IPS-18a (cell line): ENCODE results near the gene THSD7B.

ENCODE experiments used
- H3K27ac ChIP-seq: one replicate; pipeline ENCODE4 v1.5.1; 2013; ENCODE audit warnings: low read length
- H3K27me3 ChIP-seq: one replicate; pipeline ENCODE4 v1.6.1; 2013; ENCODE audit warnings: mild to moderate bottlenecking, low read length; ENCODE audit not compliant: control insufficient read depth, insufficient read depth
- H3K36me3 ChIP-seq: one replicate; pipeline ENCODE4 v1.6.1; 2013; ENCODE audit warnings: low read depth, low read length; ENCODE audit not compliant: control insufficient read depth
- H3K4me1 ChIP-seq: one replicate; pipeline ENCODE4 v1.6.1; 2013; ENCODE audit warnings: low read depth, low read length; ENCODE audit not compliant: control insufficient read depth
- H3K4me3 ChIP-seq: one replicate; pipeline ENCODE4 v1.5.1; 2013; ENCODE audit warnings: low read length
- H3K9ac ChIP-seq: one replicate; pipeline ENCODE4 v1.6.1; 2013; ENCODE audit warnings: mild to moderate bottlenecking, low read length, moderate library complexity
- H3K9me3 ChIP-seq: one replicate; pipeline ENCODE4 v1.6.1; 2013; ENCODE audit warnings: low read depth, low read length; ENCODE audit not compliant: control insufficient read depth

The THSD7B gene

DNA sequence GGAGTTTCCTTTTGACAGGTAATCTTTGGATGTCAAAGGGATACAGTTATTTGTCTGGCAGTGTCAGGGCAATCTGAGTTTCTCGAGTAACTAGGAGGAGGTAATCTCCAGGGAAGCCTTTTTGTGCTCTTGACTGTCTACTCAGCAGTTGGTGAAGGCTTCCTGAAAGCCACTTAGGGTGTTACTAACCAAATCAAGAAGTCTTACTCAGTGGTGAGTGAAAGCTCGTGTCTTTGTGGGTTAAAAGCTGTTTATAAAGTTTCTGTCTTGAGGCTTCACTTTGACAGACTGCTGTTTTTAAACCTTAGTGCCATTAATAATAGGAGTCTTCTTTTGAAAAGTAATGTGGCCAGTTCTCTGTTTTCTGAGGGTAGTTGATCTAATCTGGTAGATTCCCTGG lies 1.7 kb downstream of the THSD7B start:
- no peaks in the 10 kb centered on the region for H3K9me3 ChIP-seq
- peaks cover 60% of the 10 kb centered on the region for H3K27me3 ChIP-seq
- H3K4me3 ChIP-seq, result peak overlapping the region; percentile 74
- H3K27ac ChIP-seq, result no peak overlapping the region
- H3K36me3 ChIP-seq, result no peaks in the 10 kb centered on the region
- peaks cover 15% of the 10 kb centered on the region for H3K4me1 ChIP-seq
- no peak overlapping the region for H3K9ac ChIP-seq

DNA sequence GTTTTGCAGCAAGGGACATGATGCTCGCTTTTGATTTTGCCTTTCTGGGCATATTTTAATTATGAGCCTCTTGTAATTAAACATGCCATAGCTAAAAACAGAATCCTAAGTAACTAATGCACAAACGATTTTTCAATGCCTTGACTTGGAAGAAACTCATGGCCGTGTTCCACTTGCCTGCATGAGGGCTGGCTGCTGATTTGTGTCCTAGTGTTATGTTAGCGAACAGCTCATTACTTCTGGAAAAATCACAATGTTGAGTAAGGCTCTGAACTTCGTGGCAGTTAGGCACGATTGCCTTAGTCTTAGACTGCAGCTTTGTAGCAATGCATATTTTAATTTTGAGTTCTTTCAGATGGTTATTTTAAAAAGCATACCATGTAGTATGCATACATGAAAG lies 4.5 kb downstream of the THSD7B start:
- Histone ChIP-seq H3K36me3 (no peaks in the 10 kb centered on the region), H3K4me1 (peaks cover 15% of the 10 kb centered on the region), H3K27me3 (peaks cover 40% of the 10 kb centered on the region), H3K9ac (no peak overlapping the region), H3K9me3 (no peaks in the 10 kb centered on the region), H3K27ac (no peak overlapping the region), H3K4me3 (no peak overlapping the region)

DNA sequence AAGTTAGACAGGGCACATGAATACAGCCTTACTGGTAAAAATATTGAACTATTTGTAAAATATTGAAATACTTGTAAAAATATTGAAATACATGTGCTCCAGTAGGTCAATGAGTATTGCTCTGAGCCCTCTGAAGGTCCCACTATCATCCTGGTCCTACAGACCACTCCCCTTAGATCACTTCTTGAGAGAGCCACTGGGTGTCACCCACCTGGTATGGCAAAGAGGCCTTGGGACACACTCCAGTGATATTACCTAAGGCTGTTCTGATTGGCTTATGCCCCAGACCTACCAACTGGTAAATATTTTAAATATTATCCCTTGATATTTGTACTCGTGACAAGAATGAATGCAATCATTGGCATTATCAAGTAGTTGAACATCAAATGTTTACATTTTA lies 5.0 kb downstream of the THSD7B start:
- H3K36me3 ChIP-seq, result no peaks in the 10 kb centered on the region
- H3K9ac ChIP-seq, result no peak overlapping the region
- H3K4me1 ChIP-seq, result peaks cover 15% of the 10 kb centered on the region
- H3K4me3 ChIP-seq, result no peak overlapping the region
- H3K27ac ChIP-seq, result no peak overlapping the region
- no peaks in the 10 kb centered on the region for H3K9me3 ChIP-seq
- peaks cover 35% of the 10 kb centered on the region for H3K27me3 ChIP-seq

DNA sequence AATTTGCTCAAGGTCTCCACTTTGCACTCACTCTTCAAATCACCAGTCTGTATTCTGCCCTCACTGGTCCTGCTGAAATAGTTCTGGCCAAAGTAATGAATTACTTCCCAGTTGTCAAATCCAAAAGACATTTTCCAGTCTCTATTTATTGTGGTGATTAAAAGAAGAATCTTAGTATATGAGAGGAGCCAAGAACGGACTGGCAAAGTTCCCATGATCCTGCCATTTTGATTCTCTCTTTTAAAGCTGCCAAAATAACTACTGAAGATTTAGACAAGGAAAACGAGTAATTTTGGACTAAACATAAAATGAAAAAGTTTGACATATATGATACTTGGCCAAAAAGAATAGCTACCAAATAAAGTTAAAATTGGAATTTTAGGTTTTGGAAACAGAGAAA lies 12.0 kb downstream of the THSD7B start:
- Histone ChIP-seq H3K4me1 (no peaks in the 10 kb centered on the region), H3K9me3 (no peaks in the 10 kb centered on the region), H3K36me3 (no peaks in the 10 kb centered on the region), H3K27me3 (no peaks in the 10 kb centered on the region), H3K27ac (no peak overlapping the region), H3K4me3 (no peak overlapping the region), H3K9ac (no peak overlapping the region)

DNA sequence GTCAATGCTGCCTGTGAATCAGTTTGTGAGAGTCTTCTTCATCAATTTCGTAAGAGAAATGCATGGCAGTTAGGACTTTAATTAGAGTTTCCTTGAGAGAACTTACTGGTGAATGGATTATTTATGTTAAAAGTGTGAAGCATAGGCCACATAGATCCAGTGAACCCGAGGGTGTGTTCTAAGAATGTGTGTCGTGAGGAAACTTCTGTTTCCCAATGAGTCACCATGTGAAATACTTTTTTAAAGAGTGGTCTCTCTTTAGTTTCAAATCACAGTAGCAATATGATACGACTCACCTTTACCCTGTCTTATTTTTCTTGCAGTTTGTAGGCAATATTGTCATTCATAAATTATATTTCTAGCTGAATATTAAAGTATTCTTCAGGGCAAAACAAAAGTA lies 18.5 kb downstream of the THSD7B start:
- no peak overlapping the region for H3K27ac ChIP-seq
- H3K4me1 ChIP-seq, result no peaks in the 10 kb centered on the region
- no peaks in the 10 kb centered on the region for H3K27me3 ChIP-seq
- H3K36me3 ChIP-seq, result no peaks in the 10 kb centered on the region
- no peak overlapping the region for H3K9ac ChIP-seq
- no peaks in the 10 kb centered on the region for H3K9me3 ChIP-seq
- H3K4me3 ChIP-seq, result no peak overlapping the region

DNA sequence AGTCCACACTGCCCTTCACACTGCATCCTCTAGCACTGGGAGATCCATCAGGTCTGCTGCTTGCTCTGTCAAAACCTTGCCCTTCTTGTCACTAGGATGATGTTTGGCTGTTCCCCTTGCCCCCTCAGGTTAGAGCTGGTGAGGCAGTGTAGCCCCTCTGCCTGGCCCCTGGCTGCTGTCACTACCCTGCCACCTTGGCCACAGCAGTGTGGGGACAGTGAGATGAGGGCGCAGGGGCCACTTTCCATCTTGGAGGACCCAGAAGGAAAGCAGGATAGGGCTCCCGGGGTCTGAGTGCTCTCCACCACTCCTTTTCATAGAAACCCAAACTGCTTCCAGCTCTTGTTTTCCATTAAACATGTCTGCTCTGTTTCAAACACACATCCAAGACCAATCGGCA lies 19.9 kb downstream of the THSD7B start:
- H3K4me1 ChIP-seq, result no peaks in the 10 kb centered on the region

DNA sequence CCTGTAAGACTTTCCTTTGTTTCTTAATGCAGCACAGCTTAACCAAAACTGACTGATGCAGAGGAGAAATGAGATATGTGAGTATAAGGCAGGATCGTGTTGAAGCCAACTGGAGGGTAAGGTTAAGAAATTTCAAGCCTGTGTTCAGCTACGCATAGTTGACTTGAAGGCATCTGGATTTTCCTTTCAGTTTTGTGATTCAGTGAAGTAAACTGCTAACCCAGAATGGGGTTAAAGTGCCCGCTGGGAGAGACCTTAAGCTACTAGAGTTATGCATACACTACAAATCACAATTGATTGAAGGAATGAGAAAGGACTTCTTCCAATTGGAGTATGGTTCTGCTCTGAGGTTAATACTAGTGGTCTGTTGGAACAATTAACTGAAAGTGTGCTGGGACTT lies 22.6 kb downstream of the THSD7B start:
- Histone ChIP-seq H3K9ac (no peak overlapping the region), H3K4me1 (no peaks in the 10 kb centered on the region), H3K27ac (no peak overlapping the region), H3K9me3 (no peaks in the 10 kb centered on the region), H3K27me3 (no peaks in the 10 kb centered on the region), H3K4me3 (no peak overlapping the region), H3K36me3 (no peaks in the 10 kb centered on the region)

More for the DNA sequence above, 19.9 kb downstream of the THSD7B start:
- Histone ChIP-seq H3K4me3 (no peak overlapping the region), H3K9ac (no peak overlapping the region), H3K27me3 (no peaks in the 10 kb centered on the region), H3K36me3 (no peaks in the 10 kb centered on the region), H3K9me3 (no peaks in the 10 kb centered on the region), H3K27ac (no peak overlapping the region)

DNA sequence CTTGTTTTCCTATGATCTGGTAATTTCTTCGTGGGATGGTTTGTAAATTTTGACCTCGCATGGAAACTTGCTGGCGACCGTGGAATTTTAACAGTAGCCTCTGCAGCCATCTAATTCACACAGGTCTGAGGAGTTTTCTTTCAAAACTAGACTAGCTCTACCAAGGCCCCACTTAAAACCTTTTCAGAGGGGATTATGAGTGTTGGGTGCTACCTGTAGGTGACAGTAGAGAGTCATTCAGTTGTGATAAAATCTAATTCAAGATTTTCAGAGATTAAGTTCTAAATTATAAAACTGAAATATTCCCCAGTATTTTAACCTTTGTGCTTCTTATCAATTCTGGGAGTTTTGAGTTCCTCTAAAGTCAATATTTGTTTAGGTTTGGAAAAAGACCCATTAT lies 31.0 kb downstream of the THSD7B start:
- Histone ChIP-seq H3K9ac (no peak overlapping the region), H3K27me3 (no peaks in the 10 kb centered on the region), H3K4me3 (no peak overlapping the region), H3K36me3 (no peaks in the 10 kb centered on the region), H3K4me1 (no peaks in the 10 kb centered on the region), H3K27ac (no peak overlapping the region), H3K9me3 (no peaks in the 10 kb centered on the region)

DNA sequence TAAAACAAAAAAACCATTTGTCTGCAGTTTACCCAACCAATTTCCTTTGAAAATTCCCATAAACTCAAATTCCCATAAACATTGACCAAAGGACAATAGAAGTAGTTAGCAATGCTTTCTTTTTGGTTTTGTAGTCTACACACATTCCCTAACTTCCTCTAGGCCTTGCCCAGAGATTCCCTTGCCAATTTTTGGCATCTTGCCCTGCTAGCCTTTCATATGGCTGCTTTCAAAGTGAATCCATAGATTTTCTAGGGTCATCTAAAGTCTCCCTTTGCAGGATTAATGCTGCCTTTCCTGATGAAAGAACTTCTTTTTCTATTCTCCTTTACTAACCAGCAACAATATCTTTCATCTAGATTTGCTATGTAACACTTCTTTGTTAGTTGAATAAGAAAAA lies 33.4 kb downstream of the THSD7B start:
- no peaks in the 10 kb centered on the region for H3K4me1 ChIP-seq
- H3K27me3 ChIP-seq, result no peaks in the 10 kb centered on the region
- H3K36me3 ChIP-seq, result no peaks in the 10 kb centered on the region
- H3K9me3 ChIP-seq, result no peaks in the 10 kb centered on the region
- H3K27ac ChIP-seq, result no peak overlapping the region
- no peak overlapping the region for H3K4me3 ChIP-seq
- no peak overlapping the region for H3K9ac ChIP-seq

DNA sequence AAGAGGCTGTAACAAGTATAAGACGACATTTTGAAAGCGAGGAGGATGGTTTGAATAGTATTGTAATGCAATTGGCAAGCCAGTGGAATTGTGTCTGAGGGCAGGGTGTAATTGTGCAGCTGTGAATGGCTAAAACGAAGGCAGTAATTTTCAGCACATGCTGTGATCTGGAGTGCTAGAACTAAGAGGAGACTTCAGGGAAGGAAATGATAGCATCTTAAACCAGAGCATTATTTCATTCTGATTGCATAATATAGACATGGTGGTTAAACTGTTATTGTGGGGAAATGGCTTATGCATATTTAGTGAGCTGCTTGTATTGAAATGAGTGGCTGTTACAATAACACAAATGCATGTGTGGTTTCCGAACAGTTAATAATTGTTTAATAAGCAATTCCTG lies 36.3 kb downstream of the THSD7B start:
- H3K9ac ChIP-seq, result no peak overlapping the region

DNA sequence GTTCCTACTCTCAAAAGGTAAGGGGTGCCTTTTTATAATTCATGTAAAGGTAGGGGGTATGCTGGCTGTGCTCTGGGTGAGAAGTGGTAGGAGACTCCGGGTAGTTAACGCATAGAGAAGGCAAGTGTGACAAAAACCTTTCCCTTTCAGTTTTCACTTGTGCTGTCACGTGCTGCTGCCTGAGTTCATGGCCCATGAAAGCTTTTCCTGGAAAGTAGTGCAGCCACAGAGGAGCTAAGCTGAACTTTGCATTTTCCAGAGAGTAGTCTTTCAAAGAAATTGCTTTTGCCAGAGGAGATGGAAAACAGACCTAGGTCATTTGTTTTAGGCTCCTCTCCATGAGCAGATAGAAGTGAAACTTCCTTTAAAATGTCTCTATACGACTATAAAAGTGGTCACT lies 44.7 kb downstream of the THSD7B start:
- H3K9ac ChIP-seq, result no peak overlapping the region
- no peaks in the 10 kb centered on the region for H3K9me3 ChIP-seq
- H3K27ac ChIP-seq, result no peak overlapping the region
- H3K36me3 ChIP-seq, result no peaks in the 10 kb centered on the region
- H3K4me1 ChIP-seq, result no peaks in the 10 kb centered on the region
- no peaks in the 10 kb centered on the region for H3K27me3 ChIP-seq
- H3K4me3 ChIP-seq, result no peak overlapping the region

More for the DNA sequence above, 36.3 kb downstream of the THSD7B start:
- H3K4me3 ChIP-seq, result no peak overlapping the region
- no peaks in the 10 kb centered on the region for H3K9me3 ChIP-seq
- H3K27ac ChIP-seq, result no peak overlapping the region
- no peaks in the 10 kb centered on the region for H3K4me1 ChIP-seq
- H3K36me3 ChIP-seq, result no peaks in the 10 kb centered on the region
- H3K27me3 ChIP-seq, result no peaks in the 10 kb centered on the region

DNA sequence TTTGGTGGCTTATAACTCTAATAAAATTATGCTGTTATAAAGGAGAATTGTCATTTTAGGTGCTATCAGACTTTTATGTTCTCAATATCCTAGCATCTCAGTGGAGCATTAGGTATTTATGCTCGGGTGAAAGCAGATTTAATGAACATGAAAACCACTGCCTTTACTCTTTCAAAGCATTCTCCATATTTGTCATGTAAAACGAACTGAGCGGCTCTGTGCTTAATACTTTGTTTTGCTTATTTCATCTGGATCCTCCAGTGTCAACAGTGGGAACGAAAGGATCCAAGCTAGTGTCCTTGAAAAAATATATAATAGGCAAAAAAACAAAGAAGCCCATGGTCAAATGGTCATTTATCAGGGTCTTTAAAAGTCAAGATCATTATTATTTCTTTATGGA lies 53.5 kb downstream of the THSD7B start:
- no peak overlapping the region for H3K4me3 ChIP-seq
- H3K4me1 ChIP-seq, result peaks cover 7% of the 10 kb centered on the region
- no peak overlapping the region for H3K27ac ChIP-seq
- H3K36me3 ChIP-seq, result no peaks in the 10 kb centered on the region
- H3K9me3 ChIP-seq, result no peaks in the 10 kb centered on the region
- no peaks in the 10 kb centered on the region for H3K27me3 ChIP-seq
- H3K9ac ChIP-seq, result no peak overlapping the region
